Measurements from ENCODE around the gene ADK.

- TF ChIP-seq CTCF (IDR thresholded peaks at IDR 0.05; ENCODE audit: poor library complexity) = no peak
- TF ChIP-seq EZH2 (IDR thresholded peaks at IDR 0.05; ENCODE audit: borderline replicate concordance) = no peak
- no peak for TF ChIP-seq EZH2phosphoT487 (IDR thresholded peaks at IDR 0.05; ENCODE audit: low read depth, severe bottlenecking, unreplicated experiment)
Observed at GRCh38 chr10:74708246-74708645, 557.2 kb downstream of the ADK start.
